ENCODE results near the gene NUB1. TPM values are rescaled to one million over a fixed set of nuclear protein-coding genes. Genes with fewer than 3 reads are reported as not detected.

NUB1 gene
- total RNA-seq, 2 experiments from 2014 or later, result 84.8 to 91.8 TPM

- Mint-ChIP-seq H3K27me3 (peaks cover 4% of the 10 kb centered on the region), H3K4me3 (no peak overlapping the region), H3K9me3 (peaks cover 13% of the 10 kb centered on the region), H3K4me1 (peaks cover 17% of the 10 kb centered on the region), H3K27ac (no peak overlapping the region), H3K36me3 (peaks cover 6% of the 10 kb centered on the region)
- POLR2A ChIA-PET, result interaction anchor here (1.3 to 1.8 kb wide), 2 partner anchors 21 to 22 kb away, joined by 4 to 6 read pairs; partner anchors contain the start of gene NUB1
- ATAC-seq (ENCODE audit: low read depth) (no peak), DNase-seq (no peak)
These were observed 22.4 kb upstream of the NUB1 start for GRCh38 chr7:151319189-151319588.

GRCh38 chr7:151320263-151320845 lies 21.3 kb upstream of the NUB1 start:
- peaks cover 13% of the 10 kb centered on the region for H3K27me3 Mint-ChIP-seq
- POLR2A ChIA-PET, result interaction anchor here (1.2 to 1.3 kb wide), 2 partner anchors 21 to 31 kb away, joined by 4 read pairs; partner anchors contain the start of gene NUB1
- no peak overlapping the region for H3K4me3 Mint-ChIP-seq
- no peak overlapping the region for H3K27ac Mint-ChIP-seq
- H3K9me3 Mint-ChIP-seq, result peaks cover 13% of the 10 kb centered on the region
- no peak for DNase-seq
- H3K4me1 Mint-ChIP-seq, result peaks cover 8% of the 10 kb centered on the region
- peaks cover 6% of the 10 kb centered on the region for H3K36me3 Mint-ChIP-seq
- no peak for ATAC-seq (ENCODE audit: low read depth)

GRCh38 chr7:151321341-151321740 lies 20.3 kb upstream of the NUB1 start:
- Mint-ChIP-seq H3K9me3 (peaks cover 13% of the 10 kb centered on the region), H3K27ac (no peak overlapping the region), H3K36me3 (peaks cover 6% of the 10 kb centered on the region), H3K4me3 (no peak overlapping the region), H3K4me1 (peaks cover 6% of the 10 kb centered on the region), H3K27me3 (peaks cover 17% of the 10 kb centered on the region)
- POLR2A ChIA-PET, result interaction anchor here (0.6 kb wide), 1 partner anchor 13 kb away, joined by 3 read pairs; no protein-coding TSS in a partner anchor
- ATAC-seq (ENCODE audit: low read depth) (no peak), DNase-seq (no peak)

GRCh38 chr7:151322906-151323305 lies 18.7 kb upstream of the NUB1 start:
- no peak for DNase-seq
- no peak overlapping the region for H3K4me3 Mint-ChIP-seq
- H3K36me3 Mint-ChIP-seq, result peaks cover 11% of the 10 kb centered on the region
- no peak for ATAC-seq (ENCODE audit: low read depth)
- no peaks in the 10 kb centered on the region for H3K4me1 Mint-ChIP-seq
- POLR2A ChIA-PET, result no interaction called here
- no peak overlapping the region for H3K27ac Mint-ChIP-seq
- peaks cover 17% of the 10 kb centered on the region for H3K9me3 Mint-ChIP-seq
- peaks cover 19% of the 10 kb centered on the region for H3K27me3 Mint-ChIP-seq

- DNase-seq (no peak), ATAC-seq (ENCODE audit: low read depth) (no peak)
- peaks cover 4% of the 10 kb centered on the region for H3K9me3 Mint-ChIP-seq
- H3K36me3 Mint-ChIP-seq, result peaks cover 6% of the 10 kb centered on the region
- POLR2A ChIA-PET, result interaction anchor here (0.7 kb wide), 1 partner anchor 123 kb away, joined by 3 read pairs; no protein-coding TSS in a partner anchor
- peaks cover 19% of the 10 kb centered on the region for H3K27me3 Mint-ChIP-seq
- H3K27ac Mint-ChIP-seq, result no peak overlapping the region
- H3K4me1 Mint-ChIP-seq, result no peaks in the 10 kb centered on the region
- no peak overlapping the region for H3K4me3 Mint-ChIP-seq
These were observed 14.6 kb upstream of the NUB1 start for GRCh38 chr7:151327022-151327421.

- Mint-ChIP-seq H3K4me1 (no peaks in the 10 kb centered on the region), H3K4me3 (no peak overlapping the region), H3K27me3 (peaks cover 19% of the 10 kb centered on the region), H3K27ac (no peak overlapping the region), H3K9me3 (peaks cover 4% of the 10 kb centered on the region), H3K36me3 (peaks cover 6% of the 10 kb centered on the region)
- POLR2A ChIA-PET, result interaction anchor here (0.7 kb wide), 1 partner anchor 123 kb away, joined by 3 read pairs; no protein-coding TSS in a partner anchor
- DNase-seq (no peak), ATAC-seq (ENCODE audit: low read depth) (no peak)
These were observed 14.0 kb upstream of the NUB1 start for GRCh38 chr7:151327659-151328058.

GRCh38 chr7:151330181-151330580 lies 11.4 kb upstream of the NUB1 start:
- ATAC-seq (ENCODE audit: low read depth), result no peak
- H3K4me3 Mint-ChIP-seq, result no peak overlapping the region
- POLR2A ChIA-PET, result no interaction called here

GRCh38 chr7:151330661-151331060 lies 11.0 kb upstream of the NUB1 start:
- POLR2A ChIA-PET, result no interaction called here
- Mint-ChIP-seq H3K27ac (no peak overlapping the region), H3K4me1 (peaks cover 1% of the 10 kb centered on the region), H3K9me3 (peaks cover 4% of the 10 kb centered on the region), H3K36me3 (peaks cover 6% of the 10 kb centered on the region), H3K27me3 (peaks cover 6% of the 10 kb centered on the region), H3K4me3 (no peak overlapping the region)
- DNase-seq (no peak), ATAC-seq (ENCODE audit: low read depth) (no peak)

More at GRCh38 chr7:151330181-151330580, 11.4 kb upstream of the NUB1 start:
- H3K27ac Mint-ChIP-seq, result no peak overlapping the region
- no peak for DNase-seq
- H3K4me1 Mint-ChIP-seq, result peaks cover 1% of the 10 kb centered on the region
- peaks cover 6% of the 10 kb centered on the region for H3K36me3 Mint-ChIP-seq
- H3K9me3 Mint-ChIP-seq, result peaks cover 4% of the 10 kb centered on the region
- peaks cover 7% of the 10 kb centered on the region for H3K27me3 Mint-ChIP-seq

- H3K27me3 Mint-ChIP-seq, result no peaks in the 10 kb centered on the region
- peaks cover 3% of the 10 kb centered on the region for H3K4me1 Mint-ChIP-seq
- no peak for DNase-seq
- H3K9me3 Mint-ChIP-seq, result peaks cover 7% of the 10 kb centered on the region
- no peak overlapping the region for H3K27ac Mint-ChIP-seq
- ATAC-seq (ENCODE audit: low read depth), result no peak
- no peak overlapping the region for H3K4me3 Mint-ChIP-seq
- POLR2A ChIA-PET, result no interaction called here
- peaks cover 6% of the 10 kb centered on the region for H3K36me3 Mint-ChIP-seq
These were observed 7.0 kb upstream of the NUB1 start for GRCh38 chr7:151334628-151335027.

GRCh38 chr7:151336027-151336708 lies 5.4 kb upstream of the NUB1 start:
- peaks cover 11% of the 10 kb centered on the region for H3K9me3 Mint-ChIP-seq
- ATAC-seq (ENCODE audit: low read depth) (no peak), DNase-seq (no peak)
- peaks cover 15% of the 10 kb centered on the region for H3K4me1 Mint-ChIP-seq
- peaks cover 9% of the 10 kb centered on the region for H3K36me3 Mint-ChIP-seq
- POLR2A ChIA-PET, result no interaction called here
- no peak overlapping the region for H3K4me3 Mint-ChIP-seq
- H3K27ac Mint-ChIP-seq, result no peak overlapping the region
- no peaks in the 10 kb centered on the region for H3K27me3 Mint-ChIP-seq

- H3K27ac Mint-ChIP-seq, result no peak overlapping the region
- peaks cover 9% of the 10 kb centered on the region for H3K36me3 Mint-ChIP-seq
- no peak for DNase-seq
- peaks cover 11% of the 10 kb centered on the region for H3K9me3 Mint-ChIP-seq
- no peak overlapping the region for H3K4me3 Mint-ChIP-seq
- peaks cover 15% of the 10 kb centered on the region for H3K4me1 Mint-ChIP-seq
- POLR2A ChIA-PET, result no interaction called here
- no peaks in the 10 kb centered on the region for H3K27me3 Mint-ChIP-seq
- ATAC-seq (ENCODE audit: low read depth), result no peak
These were observed 4.3 kb upstream of the NUB1 start for GRCh38 chr7:151337346-151337745.

- Mint-ChIP-seq H3K4me1 (peaks cover 20% of the 10 kb centered on the region), H3K4me3 (no peak overlapping the region), H3K27me3 (no peaks in the 10 kb centered on the region), H3K9me3 (peaks cover 11% of the 10 kb centered on the region), H3K27ac (no peak overlapping the region), H3K36me3 (peaks cover 9% of the 10 kb centered on the region)
- ATAC-seq (ENCODE audit: low read depth) (no peak), DNase-seq (no peak)
- POLR2A ChIA-PET, result interaction anchor here (1.0 to 5.3 kb wide), 2 partner anchors 13 to 107 kb away, joined by 3 to 67 read pairs; partner anchors contain the start of gene CHPF2
These were observed 2.8 kb upstream of the NUB1 start for GRCh38 chr7:151338809-151339208.

- POLR2A ChIA-PET, result interaction anchor here (1.0 to 5.3 kb wide), 4 partner anchors 12 to 108 kb away, joined by 3 to 67 read pairs (median 5); partner anchors contain the start of gene CHPF2
- peaks cover 19% of the 10 kb centered on the region for H3K4me1 Mint-ChIP-seq
- H3K36me3 Mint-ChIP-seq, result peaks cover 9% of the 10 kb centered on the region
- DNase-seq (peak; percentile 38), ATAC-seq (ENCODE audit: low read depth) (peak; percentile 50)
- H3K4me3 Mint-ChIP-seq, result peak overlapping the region; percentile 87
- peak overlapping the region; percentile 99 for H3K27ac Mint-ChIP-seq
- no peaks in the 10 kb centered on the region for H3K27me3 Mint-ChIP-seq
- H3K9me3 Mint-ChIP-seq, result peaks cover 11% of the 10 kb centered on the region
These were observed 1.8 kb upstream of the NUB1 start for GRCh38 chr7:151339651-151340382.
